HG03378 (cell line): ENCODE measurements around the gene NEK10.
"Not testable (repeated sequence)": the region's sequence is repeated elsewhere in the genome, so short reads cannot be mapped to it uniquely, and the experiment has no call there.

Source experiments
- ATAC-seq: cut with Tn5 transposase; IDR thresholded peaks from one replicate; pipeline ENCODE4 v1.9.1; 2021; ENCODE audit warnings: mild to moderate bottlenecking, moderate library complexity; ENCODE audit not compliant: unreplicated experiment

NEK10 gene

DNA sequence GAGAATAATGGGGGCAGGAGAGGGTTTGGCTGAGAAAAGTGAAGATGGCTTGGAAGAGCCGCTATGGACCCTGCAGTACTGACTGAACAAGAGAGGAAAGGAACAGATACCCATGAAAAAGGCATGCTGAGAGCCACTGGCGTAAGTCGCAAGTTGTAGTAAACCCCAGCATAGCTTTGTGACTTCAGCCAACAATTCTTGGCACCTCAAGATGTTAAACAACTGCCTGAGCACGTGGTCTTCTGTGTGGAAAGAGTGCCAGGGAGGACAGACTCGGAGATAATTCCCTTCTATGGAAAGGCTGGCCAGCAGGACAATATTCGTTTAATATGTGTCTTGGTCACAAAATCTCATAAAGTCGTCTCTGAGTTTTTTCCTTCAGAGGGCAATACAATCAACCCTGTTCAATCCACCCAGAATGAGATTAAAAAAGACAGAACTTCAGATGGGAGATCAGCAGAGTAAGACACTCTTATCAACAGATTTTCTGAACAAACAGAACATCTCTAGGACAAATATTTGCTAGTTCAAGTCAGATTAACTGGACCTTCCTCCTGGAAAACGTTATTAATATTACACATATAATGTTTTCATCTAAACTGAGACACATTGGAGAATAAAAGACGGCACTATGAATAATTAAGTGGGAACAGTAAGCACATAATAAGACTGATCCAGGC, 49.2 kb downstream of the NEK10 start:
- no peak for ATAC-seq

DNA sequence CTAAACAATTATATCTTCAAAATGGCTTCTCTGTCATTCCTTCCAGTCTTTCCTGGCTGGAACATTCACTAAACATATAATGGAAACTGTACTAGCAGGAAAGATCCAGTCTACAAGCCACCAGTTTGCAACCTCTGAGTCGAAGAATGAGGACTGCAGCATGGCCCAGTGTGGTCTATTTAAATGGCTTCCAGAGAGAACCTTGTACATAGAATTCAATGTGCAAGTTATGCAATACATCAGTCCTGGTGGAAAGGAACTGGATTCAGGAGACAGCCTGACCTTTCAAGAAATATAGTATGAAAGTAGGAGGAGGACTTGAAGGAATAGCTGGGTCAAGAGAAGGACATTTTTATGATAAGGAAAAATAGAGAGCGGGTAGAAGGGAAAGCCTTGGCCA, 49.9 kb downstream of the NEK10 start:
- no peak for ATAC-seq

DNA sequence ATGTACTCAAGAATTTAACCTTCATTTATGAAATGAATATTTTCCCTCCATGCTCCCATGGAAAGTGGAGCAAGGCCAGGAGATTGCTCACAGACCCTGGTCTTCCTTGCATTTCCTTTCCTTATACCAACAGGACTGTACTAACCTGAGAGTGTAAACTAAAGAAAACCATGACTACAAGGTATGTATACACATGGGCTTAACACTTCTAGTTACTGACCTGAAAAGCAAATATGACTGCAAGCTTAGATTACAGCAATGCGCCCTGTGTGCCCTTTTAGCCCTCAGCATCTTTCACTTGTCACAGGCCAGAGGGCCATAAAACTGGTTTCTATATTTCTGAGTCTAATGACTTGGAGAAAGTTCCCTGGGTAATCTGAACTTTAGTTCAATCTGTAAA, 52.1 kb downstream of the NEK10 start:
- ATAC-seq = no peak

DNA sequence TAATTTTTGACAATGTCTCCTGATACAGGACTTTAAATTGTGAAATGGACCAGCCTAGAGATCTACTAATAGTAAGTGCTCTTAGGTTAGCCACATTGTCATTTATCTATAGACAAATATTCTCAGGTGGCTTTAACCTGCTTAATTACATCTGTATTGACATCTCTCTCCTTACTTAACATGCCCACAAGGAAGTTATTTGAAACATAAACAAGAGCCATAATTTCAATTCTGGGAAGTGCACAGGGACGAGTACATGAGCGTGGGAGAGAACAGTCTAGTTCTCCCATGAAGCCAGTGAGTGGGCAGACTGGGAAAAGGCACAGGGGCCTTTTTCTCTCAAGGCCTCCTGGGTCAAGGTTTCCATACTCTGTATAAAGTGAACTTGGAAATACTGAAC, 54.2 kb downstream of the NEK10 start:
- ATAC-seq = no peak

DNA sequence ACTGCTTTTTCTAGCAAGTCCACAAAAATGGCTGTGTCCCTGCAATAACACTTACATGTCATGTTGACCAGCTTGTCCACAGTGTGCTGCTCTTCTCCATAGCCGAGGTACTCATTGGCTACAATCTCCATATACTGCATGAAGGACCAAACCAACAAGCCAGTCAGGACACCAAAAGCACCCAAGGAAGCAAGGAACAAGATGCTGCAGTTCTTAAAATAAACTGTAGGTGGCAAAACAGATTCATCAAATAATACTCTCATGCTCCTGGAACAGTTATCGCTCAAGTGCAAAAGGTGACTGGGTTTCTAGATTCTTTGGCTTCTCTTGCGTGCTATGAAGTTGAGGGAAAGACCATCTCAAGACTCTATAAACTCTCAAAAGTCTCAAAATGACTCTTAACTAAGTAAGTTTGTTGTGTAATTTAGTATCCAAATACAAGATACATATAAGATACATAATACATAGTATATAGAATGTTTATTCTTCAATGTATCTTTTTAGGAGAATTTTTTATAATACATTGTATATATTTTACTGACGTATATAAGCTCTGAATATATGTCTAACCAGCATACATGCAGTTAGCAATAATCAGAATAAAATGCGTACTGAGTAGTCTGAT, 57.0 kb downstream of the NEK10 start:
- peak; percentile 96 for ATAC-seq

DNA sequence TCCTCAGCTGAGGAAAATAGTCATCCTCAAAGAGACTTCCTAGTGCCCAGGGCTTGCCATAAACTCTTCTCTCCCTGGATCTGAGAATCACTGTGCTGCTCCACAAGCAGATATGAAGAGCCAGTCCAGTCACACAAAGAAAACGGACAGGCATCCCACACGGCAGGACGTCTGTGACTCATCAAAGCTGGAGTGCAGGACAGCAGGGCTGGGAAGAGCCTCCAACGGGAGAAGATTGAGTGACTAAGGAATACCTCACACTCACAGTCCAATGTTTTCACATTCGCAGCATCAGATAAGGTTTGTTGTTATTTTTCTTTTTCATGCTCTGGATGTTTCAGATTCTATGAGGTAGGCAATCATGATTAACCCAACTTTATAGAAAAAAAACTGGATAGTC, 57.8 kb downstream of the NEK10 start:
- ATAC-seq = no peak

DNA sequence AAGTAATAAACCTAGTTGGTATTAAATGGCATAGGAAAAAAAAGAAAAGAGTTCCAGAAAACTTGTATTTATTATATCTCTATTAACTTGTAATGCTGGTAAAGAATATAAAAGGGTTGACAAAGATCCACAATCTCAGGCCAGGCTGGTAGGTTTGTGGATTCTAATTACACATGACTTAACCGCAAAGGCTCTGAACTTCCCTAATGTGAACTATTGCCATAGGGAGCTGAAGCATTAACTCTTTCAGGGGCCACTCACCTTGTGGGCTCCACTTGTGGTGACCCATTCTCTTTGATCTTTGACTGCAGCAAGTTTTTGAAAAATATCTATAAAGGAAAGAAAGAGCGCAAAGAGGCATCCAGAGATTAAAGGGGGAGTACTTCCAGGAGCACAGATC, 58.5 kb downstream of the NEK10 start:
- ATAC-seq = no peak

DNA sequence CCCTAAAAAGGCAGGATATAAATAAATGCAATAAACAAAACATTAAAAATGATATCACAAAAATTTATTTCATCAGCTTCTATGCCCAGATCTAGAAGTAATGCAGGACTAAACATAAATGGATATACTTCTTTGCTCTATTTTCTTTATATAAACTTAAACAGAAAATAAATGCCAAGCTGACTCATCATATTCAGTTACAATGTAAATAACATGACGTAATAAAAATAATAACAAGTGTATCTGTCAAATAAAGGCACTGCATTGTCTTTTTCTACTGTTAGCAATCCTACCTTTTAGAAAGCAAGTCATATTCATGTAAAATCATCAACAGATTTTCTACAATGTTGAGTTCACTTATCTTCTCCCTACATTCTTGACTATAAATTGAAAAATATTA, 61.6 kb downstream of the NEK10 start:
- no peak for ATAC-seq

DNA sequence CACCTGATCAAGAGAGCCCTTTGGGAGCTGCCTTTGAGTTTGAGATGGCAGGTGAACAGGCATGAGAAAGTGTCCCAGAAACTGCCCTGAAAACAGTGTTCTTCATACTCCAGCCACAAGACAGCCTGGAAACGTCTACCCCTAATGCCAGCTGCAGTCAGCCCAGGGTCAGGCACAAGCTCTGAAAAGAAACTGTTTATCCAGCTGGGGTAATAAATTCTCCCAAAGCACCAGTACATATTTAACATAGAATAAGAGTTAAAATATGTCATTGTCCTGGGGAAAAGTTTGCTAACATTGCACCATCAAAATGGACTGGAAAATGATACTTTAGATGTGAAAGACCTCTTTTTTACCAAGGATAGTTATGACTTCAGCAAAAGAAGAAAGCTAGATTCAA, 66.3 kb downstream of the NEK10 start:
- ATAC-seq = no peak

DNA sequence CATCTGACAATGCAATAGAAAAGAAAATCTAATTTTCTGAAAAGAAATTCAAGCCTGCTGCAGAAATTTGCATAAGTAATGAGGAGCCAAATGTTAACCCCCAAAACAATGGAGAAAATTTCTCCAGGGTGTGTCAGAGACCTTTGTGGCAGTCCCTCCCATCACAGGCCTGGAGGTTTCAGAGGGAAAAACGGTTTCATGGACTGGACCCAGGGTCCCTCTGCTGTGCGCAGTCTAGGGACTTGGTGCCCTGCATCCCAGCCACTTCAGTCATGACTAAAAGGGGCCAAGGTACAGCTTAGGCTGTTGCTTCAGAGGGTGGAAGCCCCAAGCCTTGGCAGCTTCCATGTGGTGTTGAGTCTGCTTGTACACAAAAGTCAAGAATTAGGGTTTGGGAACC, 70.2 kb downstream of the NEK10 start:
- not testable (repeated sequence) for ATAC-seq

DNA sequence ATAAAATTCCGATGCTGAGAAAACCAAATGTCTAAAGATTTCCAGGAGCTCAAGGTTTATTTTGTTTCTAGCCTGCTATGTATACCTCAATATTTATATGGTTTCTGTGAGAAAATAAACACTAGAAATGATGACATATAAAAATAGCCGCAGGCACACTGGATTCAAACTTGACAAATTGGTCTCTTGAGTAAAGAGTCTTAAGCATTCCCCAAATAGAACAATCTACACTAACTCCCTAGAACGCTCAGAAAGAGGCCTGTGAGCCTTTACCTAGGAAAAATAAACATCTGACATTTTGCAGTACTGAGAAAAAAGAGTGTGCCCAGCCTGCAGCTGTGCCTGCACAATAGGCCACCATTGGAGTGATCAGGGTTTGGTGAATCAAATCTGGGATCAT, 75.2 kb downstream of the NEK10 start:
- ATAC-seq = no peak

DNA sequence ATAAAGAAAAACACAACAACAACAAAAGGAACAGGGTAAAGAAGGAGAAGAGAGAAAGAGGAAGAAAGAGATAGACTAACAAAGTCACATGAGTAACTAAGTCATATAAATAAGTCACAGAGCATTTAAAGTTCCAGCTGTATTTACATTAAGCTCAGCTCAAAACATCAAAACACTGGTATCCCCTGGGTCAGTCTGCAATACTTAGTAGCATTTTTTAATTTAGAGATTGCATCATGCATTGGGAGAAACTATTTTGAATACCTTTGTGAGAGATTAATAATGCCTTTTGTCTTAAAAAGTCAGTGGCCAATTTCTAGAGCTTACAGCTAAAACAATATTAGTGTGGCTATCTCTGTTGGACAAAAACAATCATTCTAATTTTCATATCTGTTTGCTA, 78.4 kb downstream of the NEK10 start:
- no peak for ATAC-seq

DNA sequence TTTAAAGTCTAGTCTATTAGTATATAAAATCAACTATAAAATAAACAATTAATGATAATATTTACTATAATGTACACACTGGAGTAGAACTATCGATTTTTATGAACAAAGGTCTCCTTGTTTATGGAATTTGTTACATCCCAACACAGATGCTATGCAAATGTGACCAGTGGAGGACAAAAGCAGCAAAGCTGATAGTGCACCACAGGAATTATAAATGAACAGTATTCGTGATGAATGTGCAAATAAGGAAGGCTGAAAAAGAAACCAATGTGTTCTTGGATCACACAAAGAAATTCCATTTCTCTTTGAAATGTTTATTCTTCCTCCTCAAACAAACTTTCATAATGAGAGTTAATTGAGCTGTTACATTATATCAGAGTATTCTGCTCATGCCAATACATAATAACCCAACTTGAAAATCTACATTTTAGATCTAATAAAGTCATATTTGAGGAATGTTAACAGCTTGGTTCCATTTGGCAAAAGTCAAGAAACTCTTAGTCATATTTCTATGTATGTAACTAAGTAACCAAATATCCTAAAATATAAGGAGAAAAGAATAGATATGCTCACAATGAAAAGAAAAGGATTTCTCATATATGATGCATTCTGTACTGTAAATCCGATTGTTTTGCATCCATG, 79.3 kb downstream of the NEK10 start:
- ATAC-seq = no peak

DNA sequence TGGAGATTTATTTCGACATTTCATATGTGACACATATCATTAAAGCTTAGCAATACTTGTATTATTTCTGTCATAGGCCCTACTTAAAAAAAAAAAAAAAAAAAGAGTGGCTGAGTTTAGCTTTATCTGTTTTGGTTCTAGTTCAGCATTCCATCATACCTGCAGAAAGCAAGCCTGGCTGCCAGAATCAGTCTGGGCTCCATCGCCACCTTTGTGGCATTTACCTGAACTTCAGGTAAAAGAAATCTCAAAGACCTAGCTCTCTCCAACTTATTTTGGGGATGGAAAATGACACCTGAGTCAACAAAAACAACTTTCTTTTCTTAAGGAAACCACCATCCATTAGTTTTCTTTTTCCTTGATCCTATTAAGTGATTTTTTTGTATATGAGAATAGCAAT, 82.1 kb downstream of the NEK10 start:
- ATAC-seq = no peak

DNA sequence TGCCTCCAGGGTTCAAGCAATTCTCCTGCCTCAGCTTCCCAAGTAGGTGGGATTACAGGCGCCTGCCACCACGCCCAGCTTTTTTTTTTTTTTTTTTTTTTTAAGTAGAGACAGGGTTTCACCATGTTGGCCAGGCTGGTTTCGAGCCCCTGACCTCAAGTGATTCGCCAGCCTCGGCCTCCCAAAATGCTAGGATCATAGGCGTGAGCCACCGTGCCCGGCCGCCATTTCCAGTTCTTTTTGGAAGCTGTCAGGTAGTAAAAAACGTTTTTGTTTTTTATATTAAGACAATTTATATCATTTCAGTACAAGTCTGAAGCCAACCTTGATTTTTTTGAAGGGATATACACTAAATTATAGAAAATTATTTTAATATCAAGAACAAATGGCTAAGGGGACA, 82.7 kb downstream of the NEK10 start:
- ATAC-seq = not testable (repeated sequence)

DNA sequence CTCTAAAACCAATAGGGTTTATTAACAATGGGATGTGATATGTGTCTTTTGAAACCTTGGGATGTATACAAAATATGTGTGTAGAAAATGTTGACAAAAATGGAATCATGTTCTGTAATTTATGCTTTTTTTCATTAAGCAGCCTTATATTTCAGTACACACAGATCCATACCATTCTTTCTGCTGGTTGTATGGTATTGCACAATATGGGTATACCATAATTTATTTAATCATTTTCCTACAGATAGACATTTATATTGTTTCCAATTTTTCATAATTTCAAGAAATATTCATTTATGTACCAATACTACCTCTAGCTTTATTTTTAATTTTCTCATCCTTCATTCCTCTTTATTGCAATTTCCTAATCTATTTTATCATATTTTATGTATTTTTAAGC, 83.5 kb downstream of the NEK10 start:
- no peak for ATAC-seq

DNA sequence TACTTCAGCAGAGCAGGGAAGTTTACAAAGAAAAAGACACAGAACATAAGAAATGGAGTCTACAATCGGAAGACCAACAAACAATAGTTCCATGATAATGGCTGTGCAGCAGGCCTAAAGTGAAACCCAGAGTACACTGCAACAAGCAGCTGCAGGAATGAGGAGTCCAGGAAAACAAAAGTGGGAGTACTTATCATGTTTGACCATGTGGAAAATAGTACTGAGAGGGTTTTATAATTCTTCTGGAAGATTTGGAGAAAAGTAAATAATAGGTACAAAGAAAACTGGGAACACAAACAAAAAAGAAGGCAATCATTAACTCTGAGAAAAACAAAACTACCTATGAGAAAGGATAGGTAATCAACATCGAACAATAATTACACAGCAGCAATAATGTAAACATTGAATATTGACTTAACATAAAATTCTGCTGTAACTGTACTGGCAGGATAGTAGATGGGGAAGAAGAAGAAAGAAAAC, 87.5 kb downstream of the NEK10 start:
- ATAC-seq = no peak

DNA sequence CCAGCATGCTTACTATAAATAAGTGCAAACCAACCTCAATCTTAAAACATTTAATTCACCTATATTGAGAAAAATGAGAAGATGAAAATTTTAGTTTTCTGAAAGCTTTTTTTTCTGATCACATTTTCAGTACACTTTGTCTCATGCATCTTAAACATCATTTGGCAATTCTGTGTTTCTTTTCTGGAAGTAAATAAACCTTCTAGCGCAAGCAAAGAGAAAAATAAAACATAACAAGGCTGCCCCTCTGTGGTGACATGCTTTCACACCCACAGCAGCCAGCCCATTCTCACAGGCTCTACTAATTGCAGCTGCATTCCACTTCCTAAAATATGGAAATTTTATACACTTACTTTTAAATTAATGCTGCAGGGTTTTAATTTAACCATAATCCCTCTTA, 90.1 kb downstream of the NEK10 start:
- ATAC-seq = no peak

DNA sequence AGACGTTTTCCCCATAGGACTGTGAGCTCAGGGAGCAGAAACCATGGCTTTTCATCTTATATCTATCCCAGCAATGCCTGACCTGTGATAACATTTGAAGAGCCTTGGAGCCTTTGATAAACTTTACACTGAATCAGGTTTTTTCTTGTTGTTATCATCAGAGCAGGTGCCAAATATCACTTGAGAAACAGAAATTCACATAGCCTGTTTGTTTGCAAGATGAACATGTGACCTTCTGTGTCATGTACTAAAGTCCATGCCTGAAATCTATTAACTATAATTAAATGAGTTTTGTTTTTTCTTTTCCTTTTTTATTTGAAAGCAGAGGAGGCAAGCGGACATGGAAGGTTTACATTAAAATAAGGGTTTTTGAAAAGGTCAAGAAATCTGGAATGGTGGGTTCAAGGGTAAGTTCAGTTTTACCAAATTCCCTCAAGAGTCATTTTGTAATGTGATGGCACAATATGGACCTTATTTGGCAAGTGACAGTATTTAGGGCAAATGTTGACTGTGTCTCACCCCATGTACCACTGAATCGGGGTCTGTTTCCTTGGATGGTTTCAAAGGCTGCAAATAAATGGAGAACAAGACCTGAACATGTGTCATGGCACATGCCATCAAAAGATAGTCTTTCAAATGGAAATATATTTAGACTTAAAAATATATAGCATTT, 90.7 kb downstream of the NEK10 start:
- ATAC-seq = no peak

DNA sequence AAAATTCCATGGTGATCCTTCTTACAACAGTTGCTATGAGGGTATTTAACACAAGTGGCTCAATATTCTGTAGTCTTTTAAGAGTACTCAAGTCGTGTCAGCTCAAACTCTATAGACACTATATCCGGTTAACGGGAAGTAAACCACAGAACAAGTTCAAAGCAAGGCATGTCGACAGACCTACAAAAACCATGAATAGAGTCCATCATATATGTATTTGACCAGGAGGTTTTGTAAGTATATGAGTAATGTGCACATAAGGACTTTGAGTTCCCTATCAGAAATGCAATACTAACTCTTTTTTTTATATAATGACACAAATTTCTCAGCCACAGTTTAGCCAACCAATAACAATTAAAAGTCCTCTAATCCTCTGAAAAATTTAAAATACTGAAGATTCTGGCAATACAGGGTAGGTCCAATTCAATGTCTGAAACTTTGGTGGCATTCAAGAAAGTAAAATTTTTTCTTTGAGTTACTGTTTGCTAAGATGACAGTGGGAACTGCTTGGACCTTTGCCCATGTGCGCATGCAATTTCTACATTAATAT, 93.7 kb downstream of the NEK10 start:
- ATAC-seq = no peak

DNA sequence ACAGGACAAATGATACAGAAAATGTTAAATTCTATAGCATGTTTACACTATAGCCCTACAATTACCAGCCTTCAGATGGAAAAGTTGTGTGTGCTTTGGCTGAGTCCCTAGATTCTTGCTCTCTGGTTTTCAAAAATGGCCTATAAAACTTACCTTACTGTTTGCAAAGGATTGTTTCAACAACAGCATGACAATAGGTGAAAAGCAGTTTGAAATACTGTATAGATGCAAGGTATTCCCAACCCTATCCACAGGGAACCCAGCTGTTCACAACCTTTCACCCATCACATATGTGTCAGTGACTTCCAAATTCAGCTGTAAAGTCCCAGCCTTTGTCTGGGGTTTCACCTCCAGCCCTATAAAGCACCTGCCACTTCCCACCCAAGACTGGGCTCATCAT, 97.3 kb downstream of the NEK10 start:
- no peak for ATAC-seq

DNA sequence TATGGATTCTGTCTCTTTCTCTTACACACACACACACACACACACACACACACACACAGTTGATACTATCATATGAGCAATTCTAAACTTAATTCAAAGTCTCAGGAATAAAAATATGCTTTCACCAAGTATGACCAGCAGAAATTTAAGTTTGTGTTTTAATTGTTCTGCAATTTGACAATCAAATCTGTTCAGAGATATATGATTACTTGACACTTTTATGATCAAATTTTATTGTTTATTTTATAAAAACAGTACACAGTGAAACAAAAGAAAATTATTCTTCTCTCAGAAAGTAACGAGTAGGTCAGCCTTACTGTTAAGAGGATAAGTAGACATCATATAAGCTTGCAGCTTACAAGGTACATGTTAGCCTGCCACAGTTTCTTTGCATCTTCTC, 114.3 kb downstream of the NEK10 start:
- no peak for ATAC-seq
